Smooth muscle cell (in vitro differentiated cells): ENCODE results near the gene TPM1. TPM values are rescaled to one million over a fixed set of nuclear protein-coding genes. Genes with fewer than 3 reads are reported as not detected.

ENCODE experiments used
- DNase-seq: peaks from one replicate; lab custom pipeline; 2025; ENCODE audit not compliant: unreplicated experiment; lab: John Stamatoyannopoulos, UW
- H2AFZ ChIP-seq: fragments of 200-600 bp; sonication (generic); 2 replicates; pipeline ENCODE4 v1.6.0; 2016; ENCODE audit warnings: antibody characterized with exemption, low read depth, mild to moderate bottlenecking
- H3F3A ChIP-seq: fragments of 200-600 bp; sonication (generic); 2 replicates; pipeline ENCODE4 v1.6.0; 2017; ENCODE audit warnings: antibody characterized with exemption, low read depth
- H3K27ac ChIP-seq: fragments of 200-600 bp; sonication (generic); 2 replicates; pipeline ENCODE4 v1.5.1; 2016; ENCODE audit warnings: low read depth, mild to moderate bottlenecking
- H3K27me3 ChIP-seq: fragments of 200-600 bp; sonication (generic); 2 replicates; pipeline ENCODE4 v1.6.1; 2016; ENCODE audit warnings: low read depth, mild to moderate bottlenecking
- H3K36me3 ChIP-seq: fragments of 200-600 bp; sonication (generic); 2 replicates; pipeline ENCODE4 v1.5.1; 2016; ENCODE audit warnings: low read depth
- H3K4me1 ChIP-seq: fragments of 200-600 bp; sonication (generic); 2 replicates; pipeline ENCODE4 v1.5.1; 2016; ENCODE audit warnings: low read depth
- H3K4me2 ChIP-seq: fragments of 200-600 bp; sonication (generic); 2 replicates; pipeline ENCODE4 v1.6.0; 2016; ENCODE audit warnings: mild to moderate bottlenecking
- H3K4me3 ChIP-seq: fragments of 200-600 bp; sonication (generic); 2 replicates; pipeline ENCODE4 v1.5.1; 2016; ENCODE audit warnings: mild to moderate bottlenecking
- H3K79me2 ChIP-seq: fragments of 200-600 bp; sonication (generic); 2 replicates; pipeline ENCODE4 v1.6.0; 2016; ENCODE audit warnings: low read depth, mild to moderate bottlenecking
- H3K9ac ChIP-seq: fragments of 200-600 bp; sonication (generic); 2 replicates; pipeline ENCODE4 v1.6.0; 2016; ENCODE audit warnings: low read depth
- H3K9me3 ChIP-seq: fragments of 200-600 bp; sonication (generic); replicated peaks from 2 replicates; pipeline ENCODE4 v1.5.1; 2016; ENCODE audit warnings: low read depth
- H4K20me1 ChIP-seq: fragments of 200-600 bp; sonication (generic); 2 replicates; pipeline ENCODE4 v1.6.0; 2016; ENCODE audit warnings: low read depth
- CTCF ChIP-seq: fragments of 200-600 bp; sonication (generic); IDR thresholded peaks from 2 replicates; pipeline ENCODE4 v1.5.1; 2017; ENCODE audit warnings: borderline replicate concordance, mild to moderate bottlenecking, antibody characterized with exemption; ENCODE audit not compliant: insufficient read depth, poor library complexity, severe bottlenecking
- WGBS: methylation state at CpG from one replicate; pipeline ENCODE4 v1.1.7; 2016; ENCODE audit warnings: low lambda C conversion rate; 5-methylcytosine and 5-hydroxymethylcytosine counted together
- polyA plus RNA-seq: library from polyadenylated mRNA; unstranded; fragments of >200 nt; fragmentation: Nextera tagmentation; extraction: Ambion mirVana; gene quantifications from 2 replicates; pipeline ENCODE4 v1.2.1, GENCODE V29; 2016
- total RNA-seq: library from RNA; depleted of rRNA; stranded (reverse); fragments of >200 nt; gene quantifications from 2 replicates; pipeline ENCODE4 v1.2.3, GENCODE V29; 2014

The TPM1 gene
- total and polyA plus RNA-seq, 2 experiments from 2014 or later: 1,694 to 1,915 TPM

GRCh38 chr15:63111481-63111880 lies 68.9 kb downstream of the TPM1 start:
- Histone ChIP-seq H3K4me2 (no peak overlapping the region), H3K79me2 (no peaks in the 10 kb centered on the region), H3K4me1 (no peaks in the 10 kb centered on the region), H3K9me3 (no peaks in the 10 kb centered on the region), H3F3A (peaks cover 15% of the 10 kb centered on the region), H2AFZ (no peak overlapping the region), H3K9ac (no peak overlapping the region), H4K20me1 (no peaks in the 10 kb centered on the region), H3K4me3 (no peak overlapping the region), H3K27me3 (no peaks in the 10 kb centered on the region), H3K27ac (no peak overlapping the region), H3K36me3 (no peaks in the 10 kb centered on the region)
- DNase-seq: no peak
- no peak for TF ChIP-seq CTCF

GRCh38 chr15:63112871-63113270 lies 70.3 kb downstream of the TPM1 start:
- Histone ChIP-seq H2AFZ (no peak overlapping the region), H3K27ac (no peak overlapping the region), H3K79me2 (no peaks in the 10 kb centered on the region), H3F3A (peaks cover 15% of the 10 kb centered on the region), H4K20me1 (no peaks in the 10 kb centered on the region), H3K9ac (no peak overlapping the region), H3K9me3 (no peaks in the 10 kb centered on the region), H3K4me1 (no peaks in the 10 kb centered on the region), H3K36me3 (no peaks in the 10 kb centered on the region), H3K27me3 (no peaks in the 10 kb centered on the region), H3K4me2 (no peak overlapping the region), H3K4me3 (no peak overlapping the region)
- no peak for TF ChIP-seq CTCF
- DNase-seq: no peak
- WGBS: 100% methylated on average over 3 of the region's 3 CpGs

GRCh38 chr15:63114465-63114864 lies 71.9 kb downstream of the TPM1 start:
- Histone ChIP-seq H3K9me3 (no peaks in the 10 kb centered on the region), H3K4me3 (no peak overlapping the region), H4K20me1 (no peaks in the 10 kb centered on the region), H3K36me3 (no peaks in the 10 kb centered on the region), H3K4me2 (no peak overlapping the region), H3K9ac (no peak overlapping the region), H2AFZ (no peak overlapping the region), H3K27ac (no peak overlapping the region), H3K79me2 (no peaks in the 10 kb centered on the region), H3F3A (peaks cover 11% of the 10 kb centered on the region), H3K4me1 (no peaks in the 10 kb centered on the region), H3K27me3 (no peaks in the 10 kb centered on the region)
- DNase-seq: no peak
- WGBS: 88% methylated on average over 2 of the region's 2 CpGs
- no peak for TF ChIP-seq CTCF

Other genes with a start within 250 kb of the TPM1 start
- 12.5 and 41.0 TPM in 2 replicates for gene LACTB, start 79.1 kb downstream of the TPM1 start, total RNA-seq
- gene LACTB, start 79.1 kb downstream of the TPM1 start, polyA plus RNA-seq: 9.0 and 13.8 TPM in 2 replicates
- 180 and 189 TPM in 2 replicates for gene RPS27L, start 114.7 kb downstream of the TPM1 start, total RNA-seq
- 641 and 660 TPM in 2 replicates for gene RPS27L, start 114.7 kb downstream of the TPM1 start, polyA plus RNA-seq
- gene RAB8B, start 146.9 kb downstream of the TPM1 start, total RNA-seq: 34.7 and 42.2 TPM in 2 replicates
- 10.7 and 11.5 TPM in 2 replicates for gene RAB8B, start 146.9 kb downstream of the TPM1 start, polyA plus RNA-seq
- 10.5 and 14.3 TPM in 2 replicates for gene APH1B, start 234.9 kb downstream of the TPM1 start, total RNA-seq
- gene APH1B, start 234.9 kb downstream of the TPM1 start, polyA plus RNA-seq: 9.5 and 15.5 TPM in 2 replicates